Panc1 (cell line): Measurements from ENCODE around the gene NPFF.

Source experiments
- POLR2AphosphoS5 ChIP-seq: IDR thresholded peaks from 2 replicates; pipeline ENCODE4 v1.6.1; 2012; ENCODE audit warnings: mild to moderate bottlenecking, low read depth, low read length, moderate library complexity
- SIN3A ChIP-seq: IDR thresholded peaks from 2 replicates; pipeline ENCODE4 v1.6.1; 2012; ENCODE audit warnings: low read depth, mild to moderate bottlenecking, low read length, moderate library complexity, borderline replicate concordance; ENCODE audit not compliant: insufficient read depth
- TCF7L2 ChIP-seq: IDR thresholded peaks from 2 replicates; pipeline ENCODE4 v1.6.1; 2011; ENCODE audit warnings: mild to moderate bottlenecking, low read depth, low read length, inconsistent platforms
- TF ChIP-seq, protein P1 (sequence below): fragments of 450-650 bp; IDR thresholded peaks from 2 replicates; pipeline ENCODE4 v1.5.1; 2017; ENCODE audit warnings: mild to moderate bottlenecking
- TF ChIP-seq, protein P2 (sequence below), 2 experiments: IDR thresholded peaks; 2 replicates each; pipeline ENCODE4 v1.6.1; 2011 to 2012; ENCODE audit warnings: low read depth in 2 of 2, control low read depth in 1 of 2, low read length in 1 of 2, mild to moderate bottlenecking in 1 of 2, moderate library complexity in 1 of 2; ENCODE audit not compliant: insufficient read depth in 1 of 2

DNA sequence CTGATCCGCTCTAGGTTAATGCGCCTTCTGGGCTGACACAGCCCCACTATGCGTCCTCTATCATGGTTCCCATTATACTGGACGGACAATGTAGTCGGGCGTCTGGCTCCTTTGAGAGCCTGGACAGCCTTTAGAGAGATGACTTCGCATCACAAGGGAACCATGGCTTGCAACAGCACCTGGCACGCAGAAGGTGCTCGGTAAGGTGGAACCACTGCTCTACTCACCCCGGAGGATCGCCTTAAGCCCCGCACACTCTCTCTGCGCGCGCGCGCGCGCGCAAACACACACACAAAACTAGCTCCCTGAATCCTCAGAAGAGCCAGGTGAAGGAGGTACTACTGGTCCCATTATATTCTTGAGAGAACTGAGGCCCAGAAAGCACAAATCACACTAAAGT is 15.1 kb downstream of the NPFF start:
- TF ChIP-seq, protein P1, sequence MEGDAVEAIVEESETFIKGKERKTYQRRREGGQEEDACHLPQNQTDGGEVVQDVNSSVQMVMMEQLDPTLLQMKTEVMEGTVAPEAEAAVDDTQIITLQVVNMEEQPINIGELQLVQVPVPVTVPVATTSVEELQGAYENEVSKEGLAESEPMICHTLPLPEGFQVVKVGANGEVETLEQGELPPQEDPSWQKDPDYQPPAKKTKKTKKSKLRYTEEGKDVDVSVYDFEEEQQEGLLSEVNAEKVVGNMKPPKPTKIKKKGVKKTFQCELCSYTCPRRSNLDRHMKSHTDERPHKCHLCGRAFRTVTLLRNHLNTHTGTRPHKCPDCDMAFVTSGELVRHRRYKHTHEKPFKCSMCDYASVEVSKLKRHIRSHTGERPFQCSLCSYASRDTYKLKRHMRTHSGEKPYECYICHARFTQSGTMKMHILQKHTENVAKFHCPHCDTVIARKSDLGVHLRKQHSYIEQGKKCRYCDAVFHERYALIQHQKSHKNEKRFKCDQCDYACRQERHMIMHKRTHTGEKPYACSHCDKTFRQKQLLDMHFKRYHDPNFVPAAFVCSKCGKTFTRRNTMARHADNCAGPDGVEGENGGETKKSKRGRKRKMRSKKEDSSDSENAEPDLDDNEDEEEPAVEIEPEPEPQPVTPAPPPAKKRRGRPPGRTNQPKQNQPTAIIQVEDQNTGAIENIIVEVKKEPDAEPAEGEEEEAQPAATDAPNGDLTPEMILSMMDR = no peak
- no peak for TF ChIP-seq POLR2AphosphoS5
- TF ChIP-seq, protein P2, sequence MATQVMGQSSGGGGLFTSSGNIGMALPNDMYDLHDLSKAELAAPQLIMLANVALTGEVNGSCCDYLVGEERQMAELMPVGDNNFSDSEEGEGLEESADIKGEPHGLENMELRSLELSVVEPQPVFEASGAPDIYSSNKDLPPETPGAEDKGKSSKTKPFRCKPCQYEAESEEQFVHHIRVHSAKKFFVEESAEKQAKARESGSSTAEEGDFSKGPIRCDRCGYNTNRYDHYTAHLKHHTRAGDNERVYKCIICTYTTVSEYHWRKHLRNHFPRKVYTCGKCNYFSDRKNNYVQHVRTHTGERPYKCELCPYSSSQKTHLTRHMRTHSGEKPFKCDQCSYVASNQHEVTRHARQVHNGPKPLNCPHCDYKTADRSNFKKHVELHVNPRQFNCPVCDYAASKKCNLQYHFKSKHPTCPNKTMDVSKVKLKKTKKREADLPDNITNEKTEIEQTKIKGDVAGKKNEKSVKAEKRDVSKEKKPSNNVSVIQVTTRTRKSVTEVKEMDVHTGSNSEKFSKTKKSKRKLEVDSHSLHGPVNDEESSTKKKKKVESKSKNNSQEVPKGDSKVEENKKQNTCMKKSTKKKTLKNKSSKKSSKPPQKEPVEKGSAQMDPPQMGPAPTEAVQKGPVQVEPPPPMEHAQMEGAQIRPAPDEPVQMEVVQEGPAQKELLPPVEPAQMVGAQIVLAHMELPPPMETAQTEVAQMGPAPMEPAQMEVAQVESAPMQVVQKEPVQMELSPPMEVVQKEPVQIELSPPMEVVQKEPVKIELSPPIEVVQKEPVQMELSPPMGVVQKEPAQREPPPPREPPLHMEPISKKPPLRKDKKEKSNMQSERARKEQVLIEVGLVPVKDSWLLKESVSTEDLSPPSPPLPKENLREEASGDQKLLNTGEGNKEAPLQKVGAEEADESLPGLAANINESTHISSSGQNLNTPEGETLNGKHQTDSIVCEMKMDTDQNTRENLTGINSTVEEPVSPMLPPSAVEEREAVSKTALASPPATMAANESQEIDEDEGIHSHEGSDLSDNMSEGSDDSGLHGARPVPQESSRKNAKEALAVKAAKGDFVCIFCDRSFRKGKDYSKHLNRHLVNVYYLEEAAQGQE (IDR thresholded peaks at IDR 0.05; ENCODE audit: insufficient read depth in 1 of 2, low read depth in 2 of 2, low read length in 1 of 2) = no peak
- TF ChIP-seq SIN3A = no peak
- no peak for TF ChIP-seq TCF7L2
